Dedifferentiated amniotic fluid mesenchymal stem cell (primary cell): ENCODE measurements around the gene LMF2.
"Not testable (repeated sequence)": the region's sequence is repeated elsewhere in the genome, so short reads cannot be mapped to it uniquely, and the experiment has no call there.

Experiments used
- DNase-seq: peaks from one replicate; pipeline ENCODE4 v3.0.0-alpha.2; 2016; ENCODE audit errors: extremely low spot score

Gene LMF2

DNA sequence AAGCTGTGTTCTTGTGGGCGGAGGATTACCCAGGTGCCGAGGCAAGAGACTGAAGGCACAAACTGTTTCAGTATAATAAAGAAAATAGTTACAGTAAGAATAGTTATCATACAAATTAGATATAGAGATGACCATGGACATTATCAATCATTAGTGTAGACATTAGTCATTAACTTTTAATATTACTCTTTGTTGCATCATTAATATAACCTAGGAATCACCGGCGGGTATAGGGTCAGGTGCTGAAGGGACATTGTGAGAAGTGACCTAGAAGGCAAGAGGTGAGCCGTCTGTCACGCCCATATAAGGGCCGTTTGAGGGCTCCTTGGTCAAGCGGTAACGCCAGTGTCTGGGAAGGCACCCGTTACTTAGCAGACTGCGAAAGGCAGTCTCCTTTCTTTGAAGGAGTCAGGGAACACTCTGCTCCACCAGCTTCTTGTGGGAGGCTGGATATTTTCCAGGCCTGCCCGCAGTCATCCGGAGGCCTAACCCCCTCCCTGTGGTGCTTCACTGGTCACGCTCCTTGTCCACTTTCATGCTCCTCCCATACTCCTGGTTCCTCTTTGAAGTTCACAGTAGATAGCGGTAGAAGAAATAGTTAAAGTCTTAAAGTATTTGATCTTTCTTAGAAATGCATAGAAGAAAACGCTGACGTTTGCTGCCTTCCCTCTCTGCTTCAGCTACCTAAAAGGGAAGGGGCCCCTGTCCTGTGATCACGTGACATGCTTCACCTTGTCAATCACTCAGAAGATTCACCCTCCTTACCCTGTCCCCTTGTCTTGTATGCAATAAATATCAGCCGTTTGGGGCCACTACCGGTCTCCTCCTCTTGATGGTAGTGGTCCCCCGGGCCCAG is 26.6 kb upstream of the LMF2 start:
- not testable (repeated sequence) for DNase-seq

DNA sequence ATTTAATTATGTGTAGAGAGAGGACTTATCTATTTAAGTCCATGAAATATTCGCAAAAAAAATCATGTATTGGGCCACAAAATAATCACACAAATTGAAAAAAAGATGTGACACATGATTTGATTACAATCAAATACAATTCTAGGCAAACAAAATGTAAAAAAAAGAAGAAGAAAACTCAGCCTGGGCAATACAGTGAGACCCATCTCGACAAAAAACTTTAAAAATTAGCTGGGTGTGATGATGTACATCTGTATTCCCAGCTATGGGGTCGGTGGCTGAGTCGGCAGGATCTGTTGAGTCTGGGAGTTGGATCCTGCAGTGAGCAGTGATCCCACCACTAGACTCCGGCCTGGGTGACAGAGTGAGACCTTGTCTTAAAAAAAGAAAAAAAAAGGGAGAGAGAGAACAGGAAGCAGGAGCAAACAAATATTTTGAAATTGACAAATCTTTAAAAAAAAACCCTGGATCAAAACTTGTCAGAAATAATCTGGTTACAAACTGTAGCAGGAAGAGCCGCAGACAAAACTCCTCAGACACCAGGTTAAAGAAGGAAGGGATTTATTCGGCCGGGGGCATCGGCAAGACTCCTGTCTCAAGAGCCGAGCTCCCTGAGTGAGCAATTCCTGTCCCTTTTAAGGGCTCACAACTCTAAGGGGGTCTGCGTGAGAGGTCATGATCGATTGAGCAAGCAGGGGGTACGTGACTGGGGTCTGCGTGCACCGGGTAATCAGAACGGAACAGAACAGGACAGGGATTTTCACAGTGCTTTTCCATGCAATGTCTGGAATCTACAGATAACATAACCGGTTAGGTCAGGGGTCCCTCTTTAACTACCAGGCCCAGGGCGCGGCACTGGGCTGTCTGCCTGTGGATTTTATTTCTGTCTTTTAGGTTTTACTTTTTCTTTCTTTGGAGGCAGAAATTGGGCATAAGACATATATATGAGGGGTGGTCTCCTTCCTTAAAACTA is 25.6 kb upstream of the LMF2 start:
- DNase-seq: no peak

DNA sequence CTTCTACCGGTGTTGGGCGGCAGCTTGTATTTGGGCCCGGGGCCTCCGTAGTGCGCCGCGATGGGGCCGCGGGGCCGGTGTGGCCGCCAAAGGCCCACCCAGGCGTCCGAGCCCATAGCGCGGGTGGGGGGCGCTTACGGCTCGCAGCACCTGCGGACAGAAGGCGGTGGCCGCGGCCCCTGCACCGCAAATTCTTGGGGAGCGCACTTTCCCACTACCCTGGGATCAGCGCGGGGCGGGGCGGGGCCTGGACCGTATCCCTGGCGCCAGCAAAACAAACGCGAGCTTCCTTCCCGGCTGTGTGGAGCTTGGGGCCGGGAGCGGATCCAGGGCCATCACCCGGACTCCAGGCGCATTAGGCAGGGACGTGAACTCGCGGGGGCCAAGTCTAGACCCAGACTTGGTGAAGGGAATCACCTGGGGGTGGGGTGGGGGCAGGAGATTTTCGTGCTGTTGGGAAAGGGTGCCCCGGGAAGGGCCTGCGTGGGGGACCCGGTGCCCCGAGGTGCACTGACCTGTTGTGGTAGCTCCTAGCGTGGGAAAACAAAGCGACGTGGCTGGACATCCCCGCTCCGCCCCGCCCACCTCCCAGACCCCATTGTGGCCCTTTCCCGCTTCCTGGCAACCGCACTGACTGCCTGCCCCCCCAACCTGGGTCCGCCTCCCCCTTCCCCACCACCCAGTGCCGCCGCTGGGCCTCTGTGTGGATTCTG is 24.6 kb upstream of the LMF2 start:
- no peak for DNase-seq

DNA sequence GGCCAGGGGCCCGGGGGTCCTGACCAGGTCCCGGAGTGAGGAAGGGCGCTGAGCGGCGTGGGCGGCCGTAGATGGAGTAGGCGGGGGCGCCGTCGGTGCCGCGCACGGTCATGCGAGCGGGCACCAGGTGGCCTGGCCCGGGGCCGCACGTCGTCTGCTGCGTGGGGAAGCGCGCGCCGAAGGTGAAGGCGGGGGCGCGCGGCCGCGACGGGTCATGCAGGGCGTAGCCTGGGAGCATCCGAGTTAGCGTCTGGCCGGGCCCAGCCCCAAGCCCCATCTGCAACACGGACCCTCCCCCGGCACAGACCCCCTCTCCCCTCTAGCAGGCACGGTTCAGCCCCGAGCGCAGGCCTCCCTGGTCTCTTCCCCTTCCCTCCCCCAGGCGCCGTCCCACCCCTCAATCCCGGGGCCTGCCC is 24.1 kb upstream of the LMF2 start:
- no peak for DNase-seq

GRCh38 chr22:50530877-50531545 is 23.5 kb upstream of the LMF2 start:
- DNase-seq: no peak

GRCh38 chr22:50530580-50530876 is 23.0 kb upstream of the LMF2 start:
- DNase-seq: no peak

- DNase-seq: no peak
Measured at GRCh38 chr22:50529897-50530579, 22.5 kb upstream of the LMF2 start, which contains the start of gene TYMP. Gene TYMP (minus strand): TSS chr22:50530012. CDS start chr22:50529709, 303 bp downstream.

DNA sequence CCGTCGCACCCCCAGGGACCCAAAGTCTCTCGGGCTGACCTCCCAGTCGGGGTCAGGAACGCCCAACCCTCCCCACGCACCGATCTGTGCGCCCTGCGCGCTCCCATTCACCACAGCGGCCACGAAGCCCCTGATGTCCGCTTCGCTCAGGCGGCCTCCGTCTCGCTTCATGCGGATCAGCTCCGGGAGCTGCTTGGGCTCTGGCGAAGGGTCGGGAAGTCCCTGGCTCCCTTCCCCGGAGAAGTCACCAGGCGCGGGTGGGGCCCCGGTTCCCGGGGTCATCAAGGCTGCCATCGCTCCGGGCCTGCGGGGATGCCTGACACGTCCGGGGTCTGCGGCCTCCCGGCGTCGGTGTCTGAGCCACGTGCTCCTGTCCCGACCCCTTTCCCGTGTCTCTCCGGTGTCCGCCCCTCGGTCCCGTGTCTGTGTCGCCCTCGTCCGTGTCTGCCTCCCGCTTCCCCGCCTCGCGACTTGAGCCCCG is 22.0 kb upstream of the LMF2 start:
- DNase-seq: no peak

GRCh38 chr22:50528682-50529415 is 21.3 kb upstream of the LMF2 start:
- no peak for DNase-seq

- no peak for DNase-seq
Measured at GRCh38 chr22:50527921-50528681, 20.6 kb upstream of the LMF2 start.

GRCh38 chr22:50526834-50527801 is 19.6 kb upstream of the LMF2 start:
- DNase-seq: no peak

GRCh38 chr22:50526108-50526833 is 18.8 kb upstream of the LMF2 start:
- DNase-seq: peak; percentile 60

DNA sequence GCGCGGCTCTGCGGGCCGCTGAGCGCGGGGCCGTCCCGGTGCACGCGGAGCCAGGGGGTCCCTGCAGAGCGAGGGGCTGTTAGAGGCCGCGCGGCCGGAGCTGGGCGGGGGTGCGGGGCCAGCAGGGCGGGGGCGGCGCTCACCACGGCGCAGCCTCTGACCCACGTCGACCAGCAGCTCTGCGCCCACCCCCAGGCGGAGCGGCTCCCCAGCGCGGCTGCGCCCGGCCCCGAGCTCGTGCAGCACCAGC is 18.3 kb upstream of the LMF2 start:
- DNase-seq: no peak

GRCh38 chr22:50525104-50525857 is 17.8 kb upstream of the LMF2 start, which contains the start of gene SCO2:
Gene SCO2 (minus strand): TSS chr22:50525598. CDS start chr22:50524411, 1,187 bp downstream.
- peak; percentile 95 for DNase-seq

- no peak for DNase-seq
Measured at GRCh38 chr22:50524676-50525103, 17.2 kb upstream of the LMF2 start.

GRCh38 chr22:50523806-50524675 is 16.5 kb upstream of the LMF2 start:
- DNase-seq: no peak
